HG02938 (cell line): Measurements from ENCODE around the gene TOB2.

Experiments used
- ATAC-seq: cut with Tn5 transposase; IDR thresholded peaks from one replicate; pipeline ENCODE4 v1.9.1; 2021; ENCODE audit warnings: mild to moderate bottlenecking, moderate library complexity; ENCODE audit not compliant: unreplicated experiment

TOB2 gene

GRCh38 chr22:41446639-41447434 lies at the start of gene TOB2:
Gene TOB2, minus strand, starts transcription at chr22:41446801. Its CDS starts 9,456 bp downstream, at chr22:41437345.
- ATAC-seq: peak; percentile 29

- no peak for ATAC-seq
These were observed 44.9 kb upstream of the TOB2 start for GRCh38 chr22:41491374-41492100.

GRCh38 chr22:41488596-41489385 lies 42.2 kb upstream of the TOB2 start:
- no peak for ATAC-seq

GRCh38 chr22:41488076-41488475 lies 41.5 kb upstream of the TOB2 start:
- ATAC-seq: no peak

GRCh38 chr22:41487037-41487935 lies 40.7 kb upstream of the TOB2 start:
- ATAC-seq: no peak

- no peak for ATAC-seq
These were observed 38.4 kb upstream of the TOB2 start for GRCh38 chr22:41485033-41485432.

GRCh38 chr22:41482319-41482935 lies 35.8 kb upstream of the TOB2 start:
- ATAC-seq: no peak

GRCh38 chr22:41481925-41482318 lies 35.3 kb upstream of the TOB2 start:
- ATAC-seq: no peak

- no peak for ATAC-seq
These were observed 34.7 kb upstream of the TOB2 start for GRCh38 chr22:41481131-41481830.

GRCh38 chr22:41480397-41480735 lies 33.8 kb upstream of the TOB2 start:
- ATAC-seq: no peak

GRCh38 chr22:41479671-41480396 lies 33.2 kb upstream of the TOB2 start:
- no peak for ATAC-seq

- no peak for ATAC-seq
These were observed 32.4 kb upstream of the TOB2 start for GRCh38 chr22:41478891-41479521.

- no peak for ATAC-seq
These were observed 31.9 kb upstream of the TOB2 start for GRCh38 chr22:41478473-41478872.

- ATAC-seq: no peak
These were observed 28.4 kb upstream of the TOB2 start for GRCh38 chr22:41474872-41475451.

GRCh38 chr22:41471568-41471967 lies 25.0 kb upstream of the TOB2 start:
- no peak for ATAC-seq

GRCh38 chr22:41470886-41471285 lies 24.3 kb upstream of the TOB2 start:
- ATAC-seq: no peak

GRCh38 chr22:41469218-41469851 lies 22.7 kb upstream of the TOB2 start:
- no peak for ATAC-seq
